Measurements from ENCODE around the gene FNDC3B. TPM values are rescaled to one million over a fixed set of nuclear protein-coding genes. Genes with fewer than 3 reads are reported as not detected.
"Not testable (repeated sequence)": the region's sequence is repeated elsewhere in the genome, so short reads cannot be mapped to it uniquely, and the experiment has no call there.

Gene FNDC3B
- total and polyA plus RNA-seq, 3 donors from 2014 or later, result 24.2 to 63.5 (median 57.7) TPM

- H3K4me1 ChIP-seq, result no peaks in the 10 kb centered on the region
- intact Hi-C loops (cut with DNase I; ENCODE audit: low total_unique reads), result no loop called here
- WGBS, 2 donors, result 94% methylated on average over 2 of the region's 2 CpGs
Measured at GRCh38 chr3:171996178-171996817, 43.1 kb upstream of the FNDC3B start.

GRCh38 chr3:171998731-171999130 lies 40.6 kb upstream of the FNDC3B start:
- H3K36me3 ChIP-seq (ENCODE audit: low read depth, missing control alignments); DNase-seq; intact Hi-C loops (cut with DNase I; ENCODE audit: low total_unique reads); H3K9me3 ChIP-seq; H3K27ac ChIP-seq; H3K27me3 ChIP-seq; H3K4me3 ChIP-seq; H3K4me1 ChIP-seq: not testable (repeated sequence)
- 80 to 83% methylated on average over 1 to 12 of the region's 24 CpGs for WGBS, 2 donors

More at GRCh38 chr3:171996178-171996817, 43.1 kb upstream of the FNDC3B start:
- Histone ChIP-seq H3K36me3 (ENCODE audit: low read depth, missing control alignments) (no peaks in the 10 kb centered on the region), H3K9me3 (no peaks in the 10 kb centered on the region), H3K27me3 (no peaks in the 10 kb centered on the region), H3K27ac (no peak overlapping the region), H3K4me3 (no peak overlapping the region)
- no peak for DNase-seq
- TF ChIP-seq CTCF (IDR thresholded peaks at IDR 0.05), result no peak
- TF ChIP-seq POLR2A (IDR thresholded peaks at IDR 0.05), result no peak

GRCh38 chr3:172001616-172002015 lies 37.8 kb upstream of the FNDC3B start:
- DNase-seq; H3K27me3 ChIP-seq; intact Hi-C loops (cut with DNase I; ENCODE audit: low total_unique reads); H3K4me1 ChIP-seq; H3K4me3 ChIP-seq; H3K9me3 ChIP-seq; H3K36me3 ChIP-seq (ENCODE audit: low read depth, missing control alignments); H3K27ac ChIP-seq: not testable (repeated sequence)
- 87 to 93% methylated on average over 1 of the region's 1 CpG for WGBS, 2 donors

GRCh38 chr3:172002512-172003078 lies 36.8 kb upstream of the FNDC3B start:
- 60 to 61% methylated on average over 4 of the region's 4 CpGs for WGBS, 2 donors
- no peak overlapping the region for H3K4me3 ChIP-seq
- DNase-seq, result no peak
- no peaks in the 10 kb centered on the region for H3K27me3 ChIP-seq
- intact Hi-C loops (cut with DNase I; ENCODE audit: low total_unique reads), result no loop called here
- no peaks in the 10 kb centered on the region for H3K36me3 ChIP-seq (ENCODE audit: low read depth, missing control alignments)
- TF ChIP-seq CTCF (IDR thresholded peaks at IDR 0.05) (no peak), POLR2A (IDR thresholded peaks at IDR 0.05) (no peak)
- H3K9me3 ChIP-seq, result no peaks in the 10 kb centered on the region
- no peaks in the 10 kb centered on the region for H3K4me1 ChIP-seq
- no peak overlapping the region for H3K27ac ChIP-seq

- no peak overlapping the region for H3K4me3 ChIP-seq
- H3K4me1 ChIP-seq, result no peaks in the 10 kb centered on the region
- TF ChIP-seq CTCF (IDR thresholded peaks at IDR 0.05) (no peak), POLR2A (IDR thresholded peaks at IDR 0.05) (no peak)
- H3K9me3 ChIP-seq, result no peaks in the 10 kb centered on the region
- no peaks in the 10 kb centered on the region for H3K36me3 ChIP-seq (ENCODE audit: low read depth, missing control alignments)
- no peaks in the 10 kb centered on the region for H3K27me3 ChIP-seq
- DNase-seq, result no peak
- intact Hi-C loops (cut with DNase I; ENCODE audit: low total_unique reads), result no loop called here
- WGBS, 2 donors, result 75 to 88% methylated on average over 6 of the region's 6 CpGs
- no peak overlapping the region for H3K27ac ChIP-seq
Measured at GRCh38 chr3:172003146-172003545, 36.2 kb upstream of the FNDC3B start.

- no peak overlapping the region for H3K4me3 ChIP-seq
- TF ChIP-seq POLR2A (IDR thresholded peaks at IDR 0.05) (no peak), CTCF (IDR thresholded peaks at IDR 0.05) (no peak)
- intact Hi-C loops (cut with DNase I; ENCODE audit: low total_unique reads), result no loop called here
- no peaks in the 10 kb centered on the region for H3K9me3 ChIP-seq
- no peak overlapping the region for H3K27ac ChIP-seq
- H3K27me3 ChIP-seq, result no peaks in the 10 kb centered on the region
- no peaks in the 10 kb centered on the region for H3K36me3 ChIP-seq (ENCODE audit: low read depth, missing control alignments)
- H3K4me1 ChIP-seq, result no peaks in the 10 kb centered on the region
- no peak for DNase-seq
Measured at GRCh38 chr3:172007065-172007370, 32.4 kb upstream of the FNDC3B start.

Measured in testis (tissue), 3 donors.